Measurements from ENCODE around the gene RUNDC3A.

Gene RUNDC3A

DNA sequence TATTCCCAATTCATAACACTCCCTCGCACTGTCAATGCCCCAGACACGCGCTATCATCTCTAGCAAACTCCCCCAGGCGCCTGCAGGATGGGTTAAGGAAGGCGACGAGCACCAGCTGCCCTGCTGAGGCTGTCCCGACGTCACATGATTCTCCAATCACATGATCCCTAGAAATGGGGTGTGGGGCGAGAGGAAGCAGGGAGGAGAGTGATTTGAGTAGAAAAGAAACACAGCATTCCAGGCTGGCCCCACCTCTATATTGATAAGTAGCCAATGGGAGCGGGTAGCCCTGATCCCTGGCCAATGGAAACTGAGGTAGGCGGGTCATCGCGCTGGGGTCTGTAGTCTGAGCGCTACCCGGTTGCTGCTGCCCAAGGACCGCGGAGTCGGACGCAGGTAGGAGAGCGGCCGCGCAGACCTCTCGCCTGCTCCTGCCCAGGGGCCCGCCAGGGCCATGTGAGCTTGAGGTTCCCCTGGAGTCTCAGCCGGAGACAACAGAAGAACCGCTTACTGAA, 36.6 kb downstream of the RUNDC3A start, which contains the start of gene GRN (continued):
- TF ChIP-seq ZNF416 (tag by site-specific recombination; IDR thresholded peaks at IDR 0.05) (no peak), ZBTB7A (tag by site-specific recombination; IDR thresholded peaks at IDR 0.05; ENCODE audit: low read depth) (0 out of 2 replicates have a peak, but pooled peaks have one; percentile 2), ZNF660 (tag by site-specific recombination; IDR thresholded peaks at IDR 0.05) (peak; percentile 79; the same call in 1 of the 2 replicates)

GRCh38 chr17:44345454-44346026, 37.1 kb downstream of the RUNDC3A start:
- ChIA-PET CTCF (interaction anchor here (0.6 to 3.3 kb wide), 27 partner anchors 9 to 715 kb away, joined by 3 to 27 read pairs (median 4); partner anchors contain the start of genes FAM171A2, G6PC3 and SLC25A39), POLR2A (interaction anchor here (0.5 to 2.5 kb wide), 21 partner anchors 10 to 222 kb away, joined by 3 to 23 read pairs (median 4); partner anchors contain the start of genes ASB16, FAM171A2, FZD2 and GPATCH8)
- Histone ChIP-seq H3K4me3 (ENCODE audit: low read depth, low read length) (peak overlapping the region; percentile 82), H3K4me1 (ENCODE audit: control insufficient read depth, insufficient read depth, low read length) (no peaks in the 10 kb centered on the region), H3K36me3 (ENCODE audit: control insufficient read depth in 2 of 2, insufficient read depth in 1 of 2, low read length in 2 of 2) (peaks cover 0 to 19% of the 10 kb centered on the region in 2 experiments; a peak in 1 of 3 replicates), H3K27ac (ENCODE audit: extremely low read depth, low read depth, low read length) (peak overlapping the region; percentile 40; the same call in 1 of the 2 replicates), H3K9me3 (ENCODE audit: control insufficient read depth, insufficient read depth, low read depth, low read length) (no peaks in the 10 kb centered on the region)
- no peak for TF ChIP-seq ZNF624 (tag by site-specific recombination; IDR thresholded peaks at IDR 0.05)
- TF ChIP-seq CTCF (tag by site-specific recombination; IDR thresholded peaks at IDR 0.05), result peak; percentile 78
- TF ChIP-seq ZNF501 (tag by site-specific recombination; IDR thresholded peaks at IDR 0.05), result 0 out of 2 replicates have a peak, but pooled peaks have one; percentile 17
- TF ChIP-seq ZSCAN23 (tag by site-specific recombination; IDR thresholded peaks at IDR 0.05), result no peak
- TF ChIP-seq INSM2 (tag by site-specific recombination; IDR thresholded peaks at IDR 0.05), result no peak
- no peak for TF ChIP-seq ZNF37A (tag by site-specific recombination; IDR thresholded peaks at IDR 0.05)
- peak; percentile 38; the same call in 1 of the 2 replicates for TF ChIP-seq ZSCAN30 (tag by site-specific recombination; IDR thresholded peaks at IDR 0.05)
- no peak for TF ChIP-seq PRDM1 (tag by site-specific recombination; IDR thresholded peaks at IDR 0.05)
- no peak for TF ChIP-seq ZNF426 (tag by site-specific recombination; IDR thresholded peaks at IDR 0.05)
- TF ChIP-seq ZFHX2 (tag by site-specific recombination; conservative IDR thresholded peaks at IDR 0.05), result 0 out of 2 replicates have a peak, but pooled peaks have one; percentile 15
- TF ChIP-seq ZNF701 (tag by site-specific recombination; IDR thresholded peaks at IDR 0.05), result no peak
- no peak for TF ChIP-seq HIC1 (tag by site-specific recombination; IDR thresholded peaks at IDR 0.05)
- TF ChIP-seq, protein P1, sequence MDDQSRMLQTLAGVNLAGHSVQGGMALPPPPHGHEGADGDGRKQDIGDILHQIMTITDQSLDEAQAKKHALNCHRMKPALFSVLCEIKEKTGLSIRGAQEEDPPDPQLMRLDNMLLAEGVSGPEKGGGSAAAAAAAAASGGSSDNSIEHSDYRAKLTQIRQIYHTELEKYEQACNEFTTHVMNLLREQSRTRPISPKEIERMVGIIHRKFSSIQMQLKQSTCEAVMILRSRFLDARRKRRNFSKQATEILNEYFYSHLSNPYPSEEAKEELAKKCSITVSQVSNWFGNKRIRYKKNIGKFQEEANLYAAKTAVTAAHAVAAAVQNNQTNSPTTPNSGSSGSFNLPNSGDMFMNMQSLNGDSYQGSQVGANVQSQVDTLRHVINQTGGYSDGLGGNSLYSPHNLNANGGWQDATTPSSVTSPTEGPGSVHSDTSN (CRISPR knock-in tag; IDR thresholded peaks at IDR 0.05), result no peak
- no peak for TF ChIP-seq ZNF280D (tag by site-specific recombination; IDR thresholded peaks at IDR 0.05)
- no peak for TF ChIP-seq ZXDB (tag by site-specific recombination; IDR thresholded peaks at IDR 0.05)
- no peak for TF ChIP-seq ZNF776 (tag by site-specific recombination; IDR thresholded peaks at IDR 0.05; ENCODE audit: borderline replicate concordance)
- TF ChIP-seq, protein P2, sequence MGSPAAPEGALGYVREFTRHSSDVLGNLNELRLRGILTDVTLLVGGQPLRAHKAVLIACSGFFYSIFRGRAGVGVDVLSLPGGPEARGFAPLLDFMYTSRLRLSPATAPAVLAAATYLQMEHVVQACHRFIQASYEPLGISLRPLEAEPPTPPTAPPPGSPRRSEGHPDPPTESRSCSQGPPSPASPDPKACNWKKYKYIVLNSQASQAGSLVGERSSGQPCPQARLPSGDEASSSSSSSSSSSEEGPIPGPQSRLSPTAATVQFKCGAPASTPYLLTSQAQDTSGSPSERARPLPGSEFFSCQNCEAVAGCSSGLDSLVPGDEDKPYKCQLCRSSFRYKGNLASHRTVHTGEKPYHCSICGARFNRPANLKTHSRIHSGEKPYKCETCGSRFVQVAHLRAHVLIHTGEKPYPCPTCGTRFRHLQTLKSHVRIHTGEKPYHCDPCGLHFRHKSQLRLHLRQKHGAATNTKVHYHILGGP (tag by site-specific recombination; IDR thresholded peaks at IDR 0.05), result no peak
- TF ChIP-seq TCF7L2 (IDR thresholded peaks at IDR 0.05; ENCODE audit: borderline replicate concordance, low read depth, low read length), result no peak
- peak; percentile 33 for TF ChIP-seq ZBTB26 (tag by site-specific recombination; optimal IDR thresholded peaks at IDR 0.05)
